SK-N-MC (cell line): ENCODE results near the gene LRMDA.

Experiments used
- EZH2 ChIP-seq: fragments of 200-600 bp; sonication (generic); IDR thresholded peaks from one replicate; pipeline ENCODE4 v1.6.1; 2017; ENCODE audit warnings: antibody characterized with exemption
- FOXP2 ChIP-seq: optimal IDR thresholded peaks from 2 replicates; pipeline ENCODE3; 2011; ENCODE audit warnings: mild to moderate bottlenecking, moderate library complexity; ENCODE audit not compliant: insufficient read depth; ENCODE audit errors: extremely low read length, control extremely low read depth
- POLR2AphosphoS5 ChIP-seq: IDR thresholded peaks from 2 replicates; pipeline ENCODE4 v1.6.1; 2012; ENCODE audit warnings: mild to moderate bottlenecking, low read depth, low read length, borderline replicate concordance

DNA sequence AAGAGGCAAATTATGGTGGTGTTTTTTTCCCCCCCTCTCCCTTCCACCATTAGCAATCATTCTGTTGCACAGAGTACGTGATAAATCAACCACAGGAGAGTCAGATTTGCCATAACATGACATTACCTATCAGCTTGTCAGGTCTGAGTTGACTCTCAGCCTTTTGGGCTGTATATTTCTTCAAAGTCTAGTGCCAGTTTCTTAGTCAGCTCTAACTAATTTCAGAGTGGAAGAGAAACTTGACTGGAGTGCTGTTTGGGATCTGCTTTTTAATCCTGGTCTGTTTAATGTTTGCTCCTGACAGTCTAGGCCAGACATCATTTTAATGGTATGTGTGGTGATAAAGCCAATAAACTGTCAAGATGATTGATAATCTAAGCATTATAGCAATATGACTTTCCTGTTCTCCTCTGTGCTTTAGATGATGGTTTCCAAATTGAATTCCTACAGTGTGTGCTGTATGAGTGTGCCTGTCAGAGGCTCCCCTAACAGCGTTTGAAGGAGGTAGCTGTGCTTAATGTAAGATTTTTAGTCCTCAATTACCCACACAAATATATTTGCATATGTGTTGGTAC lies 76.9 kb downstream of the LRMDA start:
- TF ChIP-seq POLR2AphosphoS5, result no peak
- TF ChIP-seq EZH2, result no peak
- TF ChIP-seq FOXP2, result no peak
